SK-N-SH (cell line): Measurements from ENCODE around the gene ARFIP1.

Experiments used
- CHD2 ChIP-seq: fragments of 150-350 bp; IDR thresholded peaks from 2 replicates; pipeline ENCODE4 v1.6.1; 2018; ENCODE audit warnings: low read length; ENCODE audit not compliant: partially characterized antibody
- CTCF ChIP-seq: fragments of 200-600 bp; sonication (generic); IDR thresholded peaks from 2 replicates; pipeline ENCODE4 v1.6.1; 2017; ENCODE audit warnings: antibody characterized with exemption, mild to moderate bottlenecking, moderate library complexity
- EZH2phosphoT487 ChIP-seq: fragments of 200-600 bp; sonication (generic); IDR thresholded peaks from 2 replicates; pipeline ENCODE4 v1.6.1; 2017; ENCODE audit warnings: low read depth, mixed run types, mild to moderate bottlenecking, antibody characterized with exemption, moderate library complexity, borderline replicate concordance
- GABPA ChIP-seq: IDR thresholded peaks from 2 replicates; pipeline ENCODE4 v1.4.0; 2012; ENCODE audit warnings: low read depth, mild to moderate bottlenecking
- MEF2A ChIP-seq: IDR thresholded peaks from 2 replicates; pipeline ENCODE4 v1.4.0; 2012; ENCODE audit warnings: low read depth, borderline replicate concordance
- MXI1 ChIP-seq: IDR thresholded peaks from 2 replicates; pipeline ENCODE4 v1.6.1; 2012; ENCODE audit warnings: mild to moderate bottlenecking, low read depth, low read length, improper control_type of control experiment
- RAD21 ChIP-seq: IDR thresholded peaks from 2 replicates; pipeline ENCODE4 v1.6.1; 2012; ENCODE audit warnings: mild to moderate bottlenecking, low read length
- USF2 ChIP-seq: fragments of 150-350 bp; IDR thresholded peaks from 2 replicates; pipeline ENCODE4 v1.6.1; 2017; ENCODE audit warnings: antibody characterized with exemption, low read length, low read depth, borderline replicate concordance
- YY1 ChIP-seq: IDR thresholded peaks from 2 replicates; pipeline ENCODE4 v1.4.0; 2012; ENCODE audit warnings: low read depth, mild to moderate bottlenecking

GRCh38 chr4:152881974-152882373 is 102.2 kb downstream of the ARFIP1 start:
- TF ChIP-seq CHD2 (no peak), MXI1 (no peak), USF2 (no peak), CTCF (no peak), YY1 (no peak), RAD21 (no peak), MEF2A (no peak), GABPA (no peak), EZH2phosphoT487 (no peak)
